Uterus (tissue), 4 donors: ENCODE data around the gene CAMK1. TPM values are rescaled to one million over a fixed set of nuclear protein-coding genes. Genes with fewer than 3 reads are reported as not detected.

Experiments used
- DNase-seq, 2 donors: peaks; one replicate each; pipeline ENCODE4 v3.0.0-alpha.2; 2019 to 2020
- H3K27ac ChIP-seq, 2 donors: fragments of 200-600 bp; sonication (generic); 1 replicate in 1 of 2; 2 replicates in 1 of 2; pipeline ENCODE4 v1.5.1; 2016 to 2018
- H3K27me3 ChIP-seq, 2 donors: fragments of 200-600 bp; sonication (generic); one replicate each; pipeline ENCODE4 v1.5.1; 2018 to 2019; ENCODE audit warnings: control low read depth in 1 of 2
- H3K36me3 ChIP-seq, 2 donors: fragments of 200-600 bp; sonication (generic); one replicate each; pipeline ENCODE4 v1.5.1; 2019; ENCODE audit warnings: control low read depth in 1 of 2
- H3K4me1 ChIP-seq, 2 donors: fragments of 200-600 bp; sonication (generic); one replicate each; pipeline ENCODE4 v1.5.1; 2018 to 2019; ENCODE audit warnings: control low read depth in 1 of 2
- H3K4me3 ChIP-seq, 2 donors: fragments of 200-600 bp; sonication (generic); 1 replicate in 1 of 2; 2 replicates in 1 of 2; pipeline ENCODE4 v1.5.1; 2018 to 2019; ENCODE audit warnings: mild to moderate bottlenecking in 1 of 2
- H3K9me3 ChIP-seq, 2 donors: fragments of 200-600 bp; sonication (generic); one replicate each; pipeline ENCODE4 v1.5.1; 2019; ENCODE audit warnings: control low read depth in 1 of 2
- POLR2A ChIP-seq, 2 donors: fragments of 450-650 bp; IDR thresholded peaks; one replicate each; pipeline ENCODE4 v1.6.1; 2016; ENCODE audit warnings: antibody characterized with exemption in 2 of 2, mild to moderate bottlenecking in 1 of 2, moderate library complexity in 1 of 2
- intact Hi-C: fragments of 100-400 bp; cut with DNase I; formaldehyde crosslinking; loops from one replicate; pipeline ENCODE4 v1.15.1; 2023; ENCODE audit warnings: low total_unique reads
- total RNA-seq, 4 donors: library from RNA; depleted of rRNA in 3 of 4; stranded (reverse); fragments of >200 nt in 3 of 4; gene quantifications; one replicate each; pipeline versions ENCODE4 v1.1.0 to v1.2.4, GENCODE V29; 2014 to 2023
- TF ChIP-seq, protein P1 (sequence below), 4 experiments: fragments of 200-600 bp in 2 of 4; fragments of 450-650 bp in 2 of 4; sonication (generic) in 2 of 4; IDR thresholded peaks; one replicate each; pipeline ENCODE4 v1.5.1; 2016 to 2019; ENCODE audit warnings: antibody characterized with exemption in 4 of 4, mild to moderate bottlenecking in 2 of 4, moderate library complexity in 1 of 4
- donor health status: DM: yes; HTN: yes; CAD: no.

The CAMK1 gene
- 10 to 100 TPM; 19.1 to 63.0 (median 56.7) TPM for total RNA-seq

DNA sequence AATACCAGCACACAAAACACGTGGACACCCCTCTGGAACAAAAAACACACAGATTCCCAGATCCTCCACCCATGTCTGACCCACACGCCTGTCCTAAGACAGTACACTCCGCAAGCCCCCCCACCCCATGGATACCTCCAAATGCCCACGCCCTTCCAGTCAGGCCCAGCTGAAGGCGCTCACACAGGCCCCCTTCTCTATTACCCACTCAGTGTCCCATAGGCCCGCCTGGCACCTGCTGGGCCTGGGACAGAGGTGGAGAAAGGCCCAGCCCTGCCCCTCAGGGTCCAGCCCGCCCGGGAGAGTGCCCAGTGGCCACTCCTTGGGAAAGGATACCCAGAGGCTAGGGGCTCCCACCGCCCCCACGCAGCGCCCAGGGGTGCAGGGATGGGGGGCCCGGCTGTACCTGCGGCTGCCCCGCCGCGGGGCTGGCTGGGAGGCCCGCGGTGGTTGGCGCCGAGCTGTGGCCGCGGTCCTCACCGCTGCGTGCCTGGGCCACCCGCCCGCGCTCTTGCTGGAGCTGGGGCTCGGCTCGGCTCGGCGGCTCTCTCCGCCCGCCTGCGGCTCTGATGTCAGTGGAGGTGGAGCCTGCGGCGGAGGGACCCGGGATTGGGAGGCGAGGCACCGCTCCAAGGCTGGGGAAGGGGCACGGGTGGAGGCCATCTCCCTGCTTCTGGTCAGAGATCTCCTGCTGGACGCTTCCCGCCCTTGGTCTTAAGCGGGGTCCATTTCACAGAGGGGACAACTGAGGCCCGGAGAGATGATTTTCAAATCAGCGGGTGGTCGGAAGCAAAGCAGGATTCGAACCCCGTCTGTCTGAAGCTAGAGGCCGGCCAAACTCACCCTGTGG, at the start of gene CAMK1:
TSS of gene CAMK1 (minus strand) at position 522 of the 850 bp plus-strand sequence. CDS start 2,198 bp downstream, outside the sequence.
- TF ChIP-seq POLR2A (IDR thresholded peaks at IDR 0.05), result peak; percentile 80 to 91
- TF ChIP-seq, protein P1, sequence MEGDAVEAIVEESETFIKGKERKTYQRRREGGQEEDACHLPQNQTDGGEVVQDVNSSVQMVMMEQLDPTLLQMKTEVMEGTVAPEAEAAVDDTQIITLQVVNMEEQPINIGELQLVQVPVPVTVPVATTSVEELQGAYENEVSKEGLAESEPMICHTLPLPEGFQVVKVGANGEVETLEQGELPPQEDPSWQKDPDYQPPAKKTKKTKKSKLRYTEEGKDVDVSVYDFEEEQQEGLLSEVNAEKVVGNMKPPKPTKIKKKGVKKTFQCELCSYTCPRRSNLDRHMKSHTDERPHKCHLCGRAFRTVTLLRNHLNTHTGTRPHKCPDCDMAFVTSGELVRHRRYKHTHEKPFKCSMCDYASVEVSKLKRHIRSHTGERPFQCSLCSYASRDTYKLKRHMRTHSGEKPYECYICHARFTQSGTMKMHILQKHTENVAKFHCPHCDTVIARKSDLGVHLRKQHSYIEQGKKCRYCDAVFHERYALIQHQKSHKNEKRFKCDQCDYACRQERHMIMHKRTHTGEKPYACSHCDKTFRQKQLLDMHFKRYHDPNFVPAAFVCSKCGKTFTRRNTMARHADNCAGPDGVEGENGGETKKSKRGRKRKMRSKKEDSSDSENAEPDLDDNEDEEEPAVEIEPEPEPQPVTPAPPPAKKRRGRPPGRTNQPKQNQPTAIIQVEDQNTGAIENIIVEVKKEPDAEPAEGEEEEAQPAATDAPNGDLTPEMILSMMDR (IDR thresholded peaks at IDR 0.05), result no peak
- peak; percentile 85 to 88 for DNase-seq

DNA sequence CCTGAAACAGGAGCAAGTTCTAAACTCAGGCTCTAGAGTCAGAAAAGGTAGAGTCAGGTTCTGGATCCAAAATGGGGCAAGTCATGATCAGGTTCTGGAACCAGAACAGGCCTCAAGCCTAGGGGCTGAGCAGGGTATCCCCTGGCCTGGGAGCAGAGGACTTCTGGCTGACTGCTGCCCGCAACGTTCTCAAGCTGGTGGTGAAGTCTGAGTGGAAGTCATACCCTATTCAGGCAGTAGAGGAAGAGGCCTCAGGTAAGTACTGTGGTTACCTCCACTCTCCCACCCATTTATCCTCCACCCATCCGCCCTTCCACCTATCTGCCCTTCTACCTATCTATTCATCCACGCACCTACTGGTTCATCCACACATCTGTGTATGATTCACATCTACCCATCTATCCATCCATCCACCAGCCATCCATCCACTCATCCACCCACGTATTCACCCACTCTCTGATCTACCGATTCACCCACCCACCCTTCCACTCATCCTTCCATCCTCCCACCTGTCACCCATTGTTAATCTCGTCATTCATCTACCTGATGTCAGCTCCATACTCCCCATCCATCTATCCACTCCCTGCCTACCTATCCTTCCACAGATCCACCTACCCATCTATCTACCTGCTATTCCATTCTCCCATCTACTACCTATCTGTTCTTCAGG, 49.1 kb upstream of the CAMK1 start:
- no peaks in the 10 kb centered on the region for H3K4me1 ChIP-seq
- no peak overlapping the region for H3K27ac ChIP-seq
- DNase-seq, result no peak
- no peak overlapping the region for H3K4me3 ChIP-seq
- TF ChIP-seq, protein P1 (IDR thresholded peaks at IDR 0.05), result no peak
- no peaks in the 10 kb centered on the region for H3K27me3 ChIP-seq
- no peaks in the 10 kb centered on the region for H3K36me3 ChIP-seq
- intact Hi-C loops, result no loop called here
- H3K9me3 ChIP-seq, result no peaks in the 10 kb centered on the region

More for the DNA sequence above, at the start of gene CAMK1:
- intact Hi-C loops, result no loop called here
- no peaks in the 10 kb centered on the region for H3K27me3 ChIP-seq
- H3K27ac ChIP-seq, result peak within 1 kb of the TSS; percentile 95 to 98
- no peaks in the 10 kb centered on the region for H3K9me3 ChIP-seq
- peaks cover 0 to 9% of the 10 kb centered on the region in 2 donors for H3K4me1 ChIP-seq
- H3K4me3 ChIP-seq, result peak within 1 kb of the TSS; percentile 62 to 84
- H3K36me3 ChIP-seq, result no peaks in the 10 kb centered on the region

DNA sequence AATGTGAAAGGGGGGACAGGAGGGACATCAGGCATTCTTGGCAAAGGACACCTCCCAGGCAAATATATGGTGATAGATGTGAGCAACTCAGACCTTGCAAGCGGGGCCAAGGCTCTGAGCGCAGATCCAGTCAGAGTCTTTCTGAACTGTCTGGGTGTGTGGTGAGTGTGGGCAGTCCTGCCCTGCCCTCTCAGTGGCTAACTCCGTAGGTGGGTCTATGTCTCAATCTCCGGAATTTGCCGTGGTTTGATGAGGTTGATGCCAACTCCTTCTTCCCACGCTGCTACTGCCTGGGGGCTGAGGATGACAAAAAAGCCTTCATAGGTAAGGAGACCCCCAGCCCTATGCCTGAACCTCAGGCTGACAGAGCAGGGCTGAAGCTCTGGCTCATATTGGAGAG, 47.7 kb upstream of the CAMK1 start:
- Histone ChIP-seq H3K36me3 (no peaks in the 10 kb centered on the region), H3K27ac (no peak overlapping the region), H3K27me3 (no peaks in the 10 kb centered on the region), H3K4me3 (no peak overlapping the region), H3K4me1 (no peaks in the 10 kb centered on the region), H3K9me3 (no peaks in the 10 kb centered on the region)
- DNase-seq, result no peak
- intact Hi-C loops, result no loop called here
- no peak for TF ChIP-seq POLR2A (IDR thresholded peaks at IDR 0.05)
- TF ChIP-seq, protein P1 (IDR thresholded peaks at IDR 0.05), result no peak

DNA sequence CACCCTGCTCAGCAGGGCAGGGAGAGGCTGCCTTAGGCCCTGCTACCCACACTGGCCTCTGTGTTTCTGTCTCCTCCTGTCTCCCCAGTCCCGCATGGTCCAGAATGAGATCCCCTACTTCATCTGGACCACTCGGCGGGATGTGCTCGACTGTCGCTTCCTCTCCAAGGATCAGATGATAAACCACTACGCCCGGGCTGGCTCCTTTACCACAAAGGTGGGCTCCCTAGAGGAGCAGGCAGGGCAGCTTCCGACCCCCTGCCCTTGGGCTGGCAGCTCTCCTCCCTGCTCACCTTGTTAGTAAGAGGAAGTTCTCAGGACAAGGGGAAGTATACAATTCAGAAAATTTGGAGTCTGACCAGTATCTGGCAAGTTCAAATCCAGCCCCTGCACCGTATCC, 46.2 kb upstream of the CAMK1 start:
- TF ChIP-seq, protein P1 (IDR thresholded peaks at IDR 0.05), result no peak
- no peak for TF ChIP-seq POLR2A (IDR thresholded peaks at IDR 0.05)
- intact Hi-C loops, result no loop called here
- DNase-seq, result no peak
- no peak overlapping the region for H3K27ac ChIP-seq
- no peaks in the 10 kb centered on the region for H3K27me3 ChIP-seq
- no peaks in the 10 kb centered on the region for H3K36me3 ChIP-seq
- H3K4me3 ChIP-seq, result no peak overlapping the region
- no peaks in the 10 kb centered on the region for H3K9me3 ChIP-seq
- peaks cover 0 to under 1% of the 10 kb centered on the region in 2 donors for H3K4me1 ChIP-seq
